A549 (cell line): ENCODE measurements around the gene TPSG1.

ENCODE experiments used
- CEBPB ChIP-seq, 2 experiments: fragments of >200 bp in 1 of 2; sonication (Bioruptor Twin) in 1 of 2; formaldehyde crosslinking in 1 of 2; IDR thresholded peaks; 2 replicates each; pipeline ENCODE4 v1.6.1; 2012 to 2016
- EP300 ChIP-seq, 2 experiments: fragments of >200 bp; sonication (Bioruptor Twin); formaldehyde crosslinking; IDR thresholded peaks; 2 replicates in 1 of 2; 3 replicates in 1 of 2; pipeline ENCODE4 v1.6.1; 2016 to 2017
- FOSL2 ChIP-seq, 2 experiments: fragments of 450-650 bp in 1 of 2; fragments of >200 bp in 1 of 2; sonication (Bioruptor Twin) in 1 of 2; formaldehyde crosslinking; IDR thresholded peaks; 2 replicates each; pipeline versions ENCODE4 v1.5.0 to v1.6.1; 2016 to 2020; ENCODE audit warnings: mild to moderate bottlenecking in 1 of 2, moderate library complexity in 1 of 2
- JUN ChIP-seq, 2 experiments: fragments of >200 bp; sonication (Bioruptor Twin); formaldehyde crosslinking; IDR thresholded peaks; 2 replicates in 1 of 2; 3 replicates in 1 of 2; pipeline ENCODE4 v1.6.1; 2016 to 2017
- KDM1A ChIP-seq: fragments of 200-600 bp; sonication (generic); IDR thresholded peaks from 2 replicates; pipeline ENCODE4 v1.6.1; 2016; ENCODE audit warnings: low read depth, mild to moderate bottlenecking
- ZFP36 ChIP-seq: fragments of 450-650 bp; IDR thresholded peaks from 2 replicates; pipeline ENCODE4 v1.6.1; 2014; ENCODE audit warnings: borderline replicate concordance; ENCODE audit not compliant: partially characterized antibody
- TF ChIP-seq, protein P1 (sequence below): fragments of >200 bp; sonication (Bioruptor Twin); formaldehyde crosslinking; IDR thresholded peaks from 3 replicates; pipeline ENCODE4 v1.5.1; 2016
- TF ChIP-seq, protein P2 (sequence below): fragments of 200-600 bp; sonication (generic); IDR thresholded peaks from 2 replicates; pipeline ENCODE4 v1.6.1; 2016; ENCODE audit warnings: antibody characterized with exemption, mild to moderate bottlenecking, moderate library complexity
- TF ChIP-seq, protein P3 (sequence below): fragments of 450-650 bp; IDR thresholded peaks from 2 replicates; pipeline ENCODE4 v1.6.1; 2014; ENCODE audit warnings: antibody characterized with exemption
- TF ChIP-seq, protein P4 (sequence below): IDR thresholded peaks from 2 replicates; pipeline ENCODE4 v1.6.1; 2012; ENCODE audit warnings: low read depth, borderline replicate concordance

DNA sequence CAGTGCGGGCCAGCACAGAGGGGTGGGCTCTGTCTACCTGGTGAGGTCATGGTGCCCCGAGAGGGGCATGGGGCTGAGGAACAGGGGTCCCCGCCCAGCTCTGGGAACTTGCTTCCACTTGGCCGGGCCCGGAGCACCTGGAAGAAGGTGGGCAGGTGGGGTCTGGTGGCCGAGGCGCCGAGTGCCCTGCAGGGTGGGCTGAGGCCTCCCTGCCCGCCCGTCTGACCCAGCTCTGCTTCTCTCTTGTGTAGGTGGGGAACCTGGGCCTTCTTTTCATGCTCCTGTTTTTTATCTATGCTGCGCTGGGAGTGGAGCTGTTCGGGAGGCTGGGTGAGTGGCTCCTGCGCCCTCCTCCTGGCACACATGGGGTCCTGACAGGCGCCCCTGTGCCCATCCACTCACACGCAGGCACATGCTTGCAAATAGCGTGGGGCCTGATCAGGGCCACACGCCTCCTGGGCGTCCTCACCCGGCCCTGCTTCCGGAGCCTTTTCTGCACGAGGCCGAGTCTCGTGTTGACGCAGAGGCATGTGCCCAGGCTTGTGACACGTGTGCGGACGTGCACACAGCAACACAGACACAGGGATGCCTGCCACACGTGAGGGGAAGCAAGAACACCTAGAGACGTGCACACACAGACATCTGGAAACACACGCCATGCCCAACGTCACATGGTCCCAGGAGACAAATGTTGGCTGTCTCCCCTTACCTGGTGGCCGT lies 8.2 kb downstream of the TPSG1 start:
- TF ChIP-seq, protein P1, sequence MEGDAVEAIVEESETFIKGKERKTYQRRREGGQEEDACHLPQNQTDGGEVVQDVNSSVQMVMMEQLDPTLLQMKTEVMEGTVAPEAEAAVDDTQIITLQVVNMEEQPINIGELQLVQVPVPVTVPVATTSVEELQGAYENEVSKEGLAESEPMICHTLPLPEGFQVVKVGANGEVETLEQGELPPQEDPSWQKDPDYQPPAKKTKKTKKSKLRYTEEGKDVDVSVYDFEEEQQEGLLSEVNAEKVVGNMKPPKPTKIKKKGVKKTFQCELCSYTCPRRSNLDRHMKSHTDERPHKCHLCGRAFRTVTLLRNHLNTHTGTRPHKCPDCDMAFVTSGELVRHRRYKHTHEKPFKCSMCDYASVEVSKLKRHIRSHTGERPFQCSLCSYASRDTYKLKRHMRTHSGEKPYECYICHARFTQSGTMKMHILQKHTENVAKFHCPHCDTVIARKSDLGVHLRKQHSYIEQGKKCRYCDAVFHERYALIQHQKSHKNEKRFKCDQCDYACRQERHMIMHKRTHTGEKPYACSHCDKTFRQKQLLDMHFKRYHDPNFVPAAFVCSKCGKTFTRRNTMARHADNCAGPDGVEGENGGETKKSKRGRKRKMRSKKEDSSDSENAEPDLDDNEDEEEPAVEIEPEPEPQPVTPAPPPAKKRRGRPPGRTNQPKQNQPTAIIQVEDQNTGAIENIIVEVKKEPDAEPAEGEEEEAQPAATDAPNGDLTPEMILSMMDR, result no peak
- no peak for TF ChIP-seq ZFP36
- no peak for TF ChIP-seq FOSL2 (IDR thresholded peaks at IDR 0.05)
- TF ChIP-seq FOSL2 (CRISPR knock-in tag; IDR thresholded peaks at IDR 0.05), result no peak
- TF ChIP-seq KDM1A, result no peak
- no peak for TF ChIP-seq CEBPB (IDR thresholded peaks at IDR 0.05)
- TF ChIP-seq, protein P2, sequence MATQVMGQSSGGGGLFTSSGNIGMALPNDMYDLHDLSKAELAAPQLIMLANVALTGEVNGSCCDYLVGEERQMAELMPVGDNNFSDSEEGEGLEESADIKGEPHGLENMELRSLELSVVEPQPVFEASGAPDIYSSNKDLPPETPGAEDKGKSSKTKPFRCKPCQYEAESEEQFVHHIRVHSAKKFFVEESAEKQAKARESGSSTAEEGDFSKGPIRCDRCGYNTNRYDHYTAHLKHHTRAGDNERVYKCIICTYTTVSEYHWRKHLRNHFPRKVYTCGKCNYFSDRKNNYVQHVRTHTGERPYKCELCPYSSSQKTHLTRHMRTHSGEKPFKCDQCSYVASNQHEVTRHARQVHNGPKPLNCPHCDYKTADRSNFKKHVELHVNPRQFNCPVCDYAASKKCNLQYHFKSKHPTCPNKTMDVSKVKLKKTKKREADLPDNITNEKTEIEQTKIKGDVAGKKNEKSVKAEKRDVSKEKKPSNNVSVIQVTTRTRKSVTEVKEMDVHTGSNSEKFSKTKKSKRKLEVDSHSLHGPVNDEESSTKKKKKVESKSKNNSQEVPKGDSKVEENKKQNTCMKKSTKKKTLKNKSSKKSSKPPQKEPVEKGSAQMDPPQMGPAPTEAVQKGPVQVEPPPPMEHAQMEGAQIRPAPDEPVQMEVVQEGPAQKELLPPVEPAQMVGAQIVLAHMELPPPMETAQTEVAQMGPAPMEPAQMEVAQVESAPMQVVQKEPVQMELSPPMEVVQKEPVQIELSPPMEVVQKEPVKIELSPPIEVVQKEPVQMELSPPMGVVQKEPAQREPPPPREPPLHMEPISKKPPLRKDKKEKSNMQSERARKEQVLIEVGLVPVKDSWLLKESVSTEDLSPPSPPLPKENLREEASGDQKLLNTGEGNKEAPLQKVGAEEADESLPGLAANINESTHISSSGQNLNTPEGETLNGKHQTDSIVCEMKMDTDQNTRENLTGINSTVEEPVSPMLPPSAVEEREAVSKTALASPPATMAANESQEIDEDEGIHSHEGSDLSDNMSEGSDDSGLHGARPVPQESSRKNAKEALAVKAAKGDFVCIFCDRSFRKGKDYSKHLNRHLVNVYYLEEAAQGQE, result no peak
- TF ChIP-seq, protein P3, sequence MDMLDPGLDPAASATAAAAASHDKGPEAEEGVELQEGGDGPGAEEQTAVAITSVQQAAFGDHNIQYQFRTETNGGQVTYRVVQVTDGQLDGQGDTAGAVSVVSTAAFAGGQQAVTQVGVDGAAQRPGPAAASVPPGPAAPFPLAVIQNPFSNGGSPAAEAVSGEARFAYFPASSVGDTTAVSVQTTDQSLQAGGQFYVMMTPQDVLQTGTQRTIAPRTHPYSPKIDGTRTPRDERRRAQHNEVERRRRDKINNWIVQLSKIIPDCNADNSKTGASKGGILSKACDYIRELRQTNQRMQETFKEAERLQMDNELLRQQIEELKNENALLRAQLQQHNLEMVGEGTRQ, result no peak
- TF ChIP-seq JUN (IDR thresholded peaks at IDR 0.05), result no peak
- TF ChIP-seq, protein P4, sequence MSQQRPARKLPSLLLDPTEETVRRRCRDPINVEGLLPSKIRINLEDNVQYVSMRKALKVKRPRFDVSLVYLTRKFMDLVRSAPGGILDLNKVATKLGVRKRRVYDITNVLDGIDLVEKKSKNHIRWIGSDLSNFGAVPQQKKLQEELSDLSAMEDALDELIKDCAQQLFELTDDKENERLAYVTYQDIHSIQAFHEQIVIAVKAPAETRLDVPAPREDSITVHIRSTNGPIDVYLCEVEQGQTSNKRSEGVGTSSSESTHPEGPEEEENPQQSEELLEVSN, result no peak
- no peak for TF ChIP-seq EP300 (IDR thresholded peaks at IDR 0.05)
